Fibroblast of skin of left quadriceps (primary cell): ENCODE measurements around the gene MDC1.
A peak's percentile ranks its signal among the peaks of the same experiment; 100 is the strongest.
"Not testable (repeated sequence)": the region's sequence is repeated elsewhere in the genome, so short reads cannot be mapped to it uniquely, and the experiment has no call there.

ENCODE experiments used
- DNase-seq, 2 experiments: peaks; one replicate each; pipeline ENCODE4 v3.0.0-alpha.2; 2013; ENCODE audit warnings: low read depth in 2 of 2

MDC1 gene

DNA sequence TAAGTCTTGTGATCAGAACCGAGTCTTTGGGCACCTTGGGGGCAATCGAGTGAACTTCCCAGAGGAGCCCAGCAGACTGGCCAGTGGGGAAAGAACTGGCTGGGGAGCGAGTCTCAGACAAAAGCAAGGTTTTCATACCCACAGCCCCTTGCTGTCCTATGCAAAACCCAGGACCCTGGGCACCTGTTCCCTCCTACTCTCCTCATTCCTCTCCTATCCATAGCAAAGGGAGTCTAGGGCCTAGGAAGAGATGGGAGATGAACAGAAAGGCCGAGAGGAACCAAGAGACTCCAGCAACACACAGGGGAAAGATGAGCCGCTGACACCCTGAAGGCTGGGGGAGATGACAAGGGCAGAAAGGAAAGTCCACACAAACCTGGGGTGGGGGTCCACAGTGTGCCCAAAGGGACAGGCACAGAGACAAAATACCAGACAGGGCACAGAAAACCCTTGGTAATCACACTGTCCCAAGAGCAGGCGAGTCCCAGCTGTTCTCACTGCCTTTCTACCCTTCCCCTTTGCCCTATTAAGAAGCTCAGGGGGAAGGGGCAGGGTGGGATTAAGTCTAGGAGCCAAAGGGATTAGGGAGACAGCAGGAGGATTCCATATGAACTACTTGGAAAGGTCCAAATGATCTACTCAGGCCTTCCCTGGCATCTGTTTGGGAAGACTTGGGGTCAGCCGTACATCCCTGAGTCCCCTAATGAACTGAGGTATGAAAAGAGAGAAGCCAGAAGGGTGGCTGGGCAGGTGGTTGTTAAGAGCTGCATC is 37.1 kb downstream of the MDC1 start:
- DNase-seq, result no peak

DNA sequence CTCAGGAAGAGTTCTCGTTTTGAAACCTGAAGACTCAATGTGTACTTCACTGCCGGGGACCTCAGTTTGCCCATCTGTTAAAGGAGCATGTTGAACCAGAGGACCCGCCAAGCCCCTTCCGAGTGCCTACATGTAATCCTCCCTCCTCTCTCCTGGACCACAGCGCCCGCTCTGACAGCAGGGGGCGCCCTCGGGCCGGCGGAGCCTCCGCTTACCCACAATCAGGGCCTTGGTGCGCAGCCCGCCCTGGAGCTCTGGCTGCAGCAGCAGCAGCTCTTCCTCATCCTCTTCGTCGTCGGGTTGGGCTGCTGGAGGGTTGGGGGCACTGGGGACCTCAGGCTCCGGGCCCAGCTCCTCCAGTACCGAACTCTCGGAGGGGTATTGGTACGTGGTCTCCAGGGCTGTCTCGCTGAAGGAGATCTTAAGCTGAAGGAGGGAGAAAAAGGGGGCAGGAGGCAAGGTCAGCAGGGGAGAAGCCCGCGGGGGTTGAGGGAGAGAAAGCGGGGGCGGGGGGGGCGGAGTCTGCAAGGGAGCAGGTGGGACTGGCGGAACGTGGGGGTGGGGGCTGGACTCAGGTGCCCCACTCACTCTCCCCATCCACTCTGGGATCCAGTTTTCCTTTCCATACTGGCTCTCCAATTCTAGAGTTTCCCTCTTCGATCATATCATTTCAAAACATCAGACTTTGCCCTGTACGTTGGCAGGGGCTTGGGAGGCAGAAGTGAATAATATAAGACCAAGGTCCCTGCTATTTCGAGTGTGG is 37.9 kb downstream of the MDC1 start:
- DNase-seq, result peak; percentile 51 to 55

DNA sequence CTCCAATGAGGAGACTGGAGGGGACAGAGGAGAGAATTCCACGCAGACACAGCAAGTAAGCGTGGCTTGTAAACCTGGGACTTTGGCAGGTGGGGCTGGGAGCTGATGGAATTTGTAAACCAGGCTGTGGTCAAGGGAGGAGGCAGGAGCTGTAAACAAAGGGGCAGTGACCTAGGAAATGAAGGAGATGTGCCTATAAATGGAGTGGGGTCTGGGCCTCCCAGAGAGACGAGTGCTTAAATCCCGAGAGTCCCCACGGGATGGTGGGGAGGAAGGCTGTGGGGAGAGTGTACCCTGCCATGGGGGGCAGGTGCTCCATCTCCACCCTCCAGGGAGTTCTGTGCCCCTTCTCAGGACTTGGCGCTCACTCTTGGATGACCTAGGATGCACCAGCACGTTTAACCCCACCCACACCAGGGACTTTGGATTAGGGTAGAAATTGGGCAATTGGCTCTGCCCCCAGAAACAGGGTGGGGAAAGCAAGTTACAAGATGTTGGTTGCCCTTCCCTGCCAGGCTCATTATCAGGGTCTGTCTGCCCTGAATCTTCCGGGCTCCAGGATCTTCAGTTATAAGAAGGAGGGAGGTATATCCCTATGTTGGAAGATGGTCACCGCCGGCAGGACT is 40.3 kb downstream of the MDC1 start:
- no peak for DNase-seq

DNA sequence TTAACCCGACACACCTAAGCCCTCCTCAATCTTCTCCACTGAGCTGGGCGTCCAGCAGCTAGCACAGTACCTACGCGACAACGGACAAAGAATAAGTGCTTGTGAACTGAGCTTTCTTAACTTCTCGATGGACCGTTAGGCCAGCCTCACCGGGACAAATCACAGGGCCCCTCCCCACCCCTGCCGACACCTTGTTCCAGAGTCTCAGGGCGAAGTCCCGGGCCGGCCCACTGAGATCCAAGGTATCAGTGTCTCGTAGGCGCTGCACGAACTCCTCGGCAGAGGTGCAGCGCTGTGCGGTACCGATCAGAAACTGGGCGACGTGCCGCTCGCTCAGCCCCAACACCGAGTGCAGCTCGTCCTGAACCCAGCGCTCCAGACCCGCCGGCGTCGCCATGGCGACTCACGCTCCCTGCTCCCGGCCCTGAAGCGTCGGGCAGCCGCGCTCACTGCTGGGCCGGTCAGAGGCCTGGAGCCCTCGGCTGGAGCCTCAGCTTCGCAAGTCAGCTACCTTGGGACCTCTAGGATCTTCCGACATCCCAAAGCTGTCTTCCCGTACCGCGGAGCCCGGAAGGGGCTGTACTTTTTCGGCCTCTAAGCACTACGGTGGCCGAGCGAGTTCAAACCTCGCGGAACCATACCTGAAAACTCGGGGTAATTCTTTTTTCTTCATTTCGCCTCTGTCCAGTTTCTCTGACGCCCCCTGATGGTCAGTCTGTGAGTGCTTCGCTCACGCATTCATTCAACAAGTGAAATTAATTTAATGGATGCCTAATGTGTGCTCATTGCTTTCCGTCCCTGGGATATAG is 44.4 kb downstream of the MDC1 start, which contains the start of gene DHX16:
Gene DHX16, minus strand, starts transcription at position 562 of the 809 bp plus-strand sequence. Its CDS starts 165 bp downstream, at position 397.
- DNase-seq, result peak; percentile 97 to 98

DNA sequence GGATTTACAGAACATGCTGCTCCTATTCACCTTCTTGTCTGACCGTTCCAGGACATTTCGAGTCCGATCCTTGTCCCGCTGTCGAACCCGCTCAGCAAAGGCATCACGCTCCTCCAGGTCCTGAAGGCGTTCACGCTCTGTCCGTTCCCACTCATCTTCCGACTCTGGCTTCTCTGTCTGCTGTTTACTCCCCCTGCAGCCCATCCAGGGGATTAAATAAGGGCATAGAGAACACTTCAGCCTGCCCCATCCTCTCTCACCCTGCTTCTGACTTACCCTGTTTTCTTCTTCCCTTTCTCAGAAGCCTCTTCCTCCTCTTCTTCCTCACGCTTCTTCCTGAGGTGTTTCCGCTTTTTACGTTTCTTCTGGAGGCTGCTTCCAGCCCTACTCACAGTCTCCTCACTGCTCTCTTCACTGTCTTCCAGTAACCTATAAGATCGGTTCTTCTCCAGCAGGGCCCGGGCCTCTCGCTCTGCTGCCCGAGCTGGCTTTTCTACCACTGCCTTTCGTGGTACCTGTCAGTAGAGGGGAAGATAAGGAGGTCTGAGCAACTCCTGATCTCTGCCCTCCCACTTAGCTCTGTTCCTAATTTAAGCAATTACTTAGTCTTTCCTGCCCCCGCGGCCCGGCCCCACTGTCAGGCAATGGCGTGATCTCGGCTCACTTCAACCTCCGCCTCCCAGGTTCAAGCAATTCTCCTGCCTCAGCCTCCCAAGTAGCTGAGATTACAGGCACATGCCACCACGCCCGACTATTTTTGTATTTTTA is 46.1 kb downstream of the MDC1 start:
- no peak for DNase-seq

DNA sequence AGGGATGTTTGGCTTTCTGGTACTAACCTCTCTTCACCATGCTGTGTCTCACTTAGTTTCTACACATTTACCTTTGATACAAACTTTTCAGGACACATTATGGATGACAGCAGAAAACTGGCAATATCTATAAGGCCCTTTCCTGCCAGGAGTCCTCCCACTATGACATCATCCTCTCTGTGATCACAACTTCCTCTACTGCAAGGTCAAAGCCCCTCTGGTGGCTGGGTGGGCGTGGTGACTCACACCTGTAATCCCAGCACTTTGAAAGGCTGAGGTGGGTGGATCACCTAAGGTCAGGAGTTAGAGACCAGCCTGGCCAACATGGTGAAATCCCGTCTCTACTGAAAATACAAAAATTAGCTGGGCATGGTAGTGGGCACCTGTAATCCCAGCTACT is 50.8 kb downstream of the MDC1 start:
- DNase-seq, result not testable (repeated sequence)

DNA sequence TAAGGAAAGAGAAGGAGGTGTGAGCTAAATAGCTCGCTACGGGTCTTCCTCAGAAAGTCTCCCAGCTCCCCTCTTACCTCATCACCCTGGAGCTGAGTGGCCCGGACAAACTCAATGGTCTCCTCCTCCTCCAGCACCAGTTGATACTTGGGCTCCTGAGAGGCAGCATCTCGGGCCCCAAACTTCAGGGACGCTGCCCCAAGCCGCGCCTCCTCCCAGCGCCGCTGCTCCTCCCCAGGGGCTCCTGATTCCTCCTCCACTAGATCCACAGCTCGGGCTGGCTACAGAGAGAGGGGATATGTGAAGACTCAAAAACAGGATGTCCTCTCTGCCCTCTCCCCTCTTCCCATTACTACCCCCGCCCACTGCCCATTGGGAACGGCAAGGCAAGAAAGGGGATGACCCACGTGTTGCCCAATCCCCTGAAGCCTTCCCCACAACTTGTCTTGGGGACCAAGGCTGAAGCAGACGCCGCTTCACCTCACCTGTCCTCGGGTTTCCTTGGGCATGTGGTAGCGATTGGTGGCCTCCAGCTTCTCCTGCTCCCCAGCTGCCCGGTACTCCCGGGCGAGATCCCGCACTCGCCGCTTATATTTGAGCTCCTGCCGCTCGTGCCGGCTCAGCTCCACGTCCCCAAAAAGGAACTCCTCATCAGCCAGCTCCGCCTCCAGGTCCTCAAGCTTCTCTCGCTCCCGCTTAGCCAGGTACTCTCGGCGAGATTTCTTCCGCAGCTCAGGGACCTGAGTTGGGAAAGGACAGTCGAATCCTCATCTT is 51.9 kb downstream of the MDC1 start:
- DNase-seq, result no peak

DNA sequence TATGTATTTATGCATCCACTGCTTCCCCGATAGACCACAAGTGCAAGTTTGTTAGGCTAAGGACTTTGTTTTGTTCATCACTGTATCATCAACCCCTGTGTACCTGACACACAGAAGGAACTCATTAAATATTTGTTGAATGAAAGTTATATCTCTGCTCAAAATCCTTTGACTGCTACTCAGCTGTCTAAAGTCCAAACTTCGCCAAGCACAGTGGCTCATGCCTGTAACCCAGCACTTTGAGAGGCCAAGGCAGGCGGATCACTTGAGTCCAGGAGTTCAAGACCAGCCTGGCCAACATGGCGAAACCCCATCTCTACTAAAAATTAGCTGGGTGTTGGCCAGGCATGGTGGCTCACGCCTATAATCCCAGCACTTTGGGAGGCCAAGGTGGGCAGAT is 59.2 kb downstream of the MDC1 start:
- not testable (repeated sequence) for DNase-seq

DNA sequence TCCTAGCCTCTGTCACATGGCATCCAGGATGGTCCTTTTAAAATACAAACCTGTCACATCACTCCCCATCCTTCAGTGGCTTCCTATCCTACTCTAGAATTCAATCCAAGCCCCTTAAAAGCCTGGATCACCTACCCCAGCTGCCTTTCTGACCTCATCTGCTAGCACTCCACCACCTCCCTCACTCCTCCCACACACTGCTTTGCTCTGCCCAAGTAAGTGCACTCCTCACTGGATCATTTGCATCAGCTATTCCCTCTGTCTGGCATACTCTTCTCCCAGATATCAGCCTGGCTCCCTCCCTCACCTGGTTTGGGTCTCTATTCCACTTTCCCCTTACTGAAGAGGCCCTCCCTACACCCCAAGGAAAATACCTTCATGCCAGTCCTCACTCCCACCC is 59.6 kb downstream of the MDC1 start:
- no peak for DNase-seq

DNA sequence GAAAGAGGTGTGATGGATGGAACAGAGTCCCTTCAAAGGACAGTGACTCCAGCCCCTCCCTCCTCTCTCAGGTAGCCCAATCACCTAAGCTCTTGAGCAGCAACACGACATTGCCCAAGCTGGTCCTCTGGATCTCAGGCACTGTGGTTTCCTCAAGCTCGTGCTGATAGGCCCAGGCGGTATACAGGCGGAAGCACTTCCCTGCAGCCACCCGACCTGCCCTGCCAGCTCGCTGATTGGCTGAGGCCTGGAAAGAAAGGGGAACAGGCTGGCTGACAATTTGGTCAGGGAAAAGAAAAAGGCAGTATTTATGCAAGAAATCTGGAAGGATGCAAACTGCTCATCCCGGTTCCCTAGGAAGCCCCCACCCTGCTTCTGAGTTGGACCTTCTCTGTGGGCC is 60.6 kb downstream of the MDC1 start:
- DNase-seq, result no peak

DNA sequence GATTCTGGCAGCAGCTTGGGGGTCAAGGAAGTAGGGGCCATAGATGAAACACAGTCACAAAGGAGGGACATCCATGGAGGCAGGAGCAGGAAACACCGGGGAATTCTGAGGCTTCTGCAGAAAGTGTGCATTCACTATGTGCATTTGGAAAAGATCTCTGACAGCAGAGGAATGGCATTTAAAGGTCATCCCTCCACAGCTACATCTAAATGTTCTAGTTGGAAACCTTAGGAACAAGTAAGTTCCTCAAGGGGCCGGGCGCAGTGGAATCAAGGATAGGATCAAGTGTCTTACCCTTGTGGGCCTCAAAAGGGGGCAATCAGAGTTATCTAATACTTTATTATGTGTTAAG is 61.4 kb downstream of the MDC1 start:
- DNase-seq, result no peak

DNA sequence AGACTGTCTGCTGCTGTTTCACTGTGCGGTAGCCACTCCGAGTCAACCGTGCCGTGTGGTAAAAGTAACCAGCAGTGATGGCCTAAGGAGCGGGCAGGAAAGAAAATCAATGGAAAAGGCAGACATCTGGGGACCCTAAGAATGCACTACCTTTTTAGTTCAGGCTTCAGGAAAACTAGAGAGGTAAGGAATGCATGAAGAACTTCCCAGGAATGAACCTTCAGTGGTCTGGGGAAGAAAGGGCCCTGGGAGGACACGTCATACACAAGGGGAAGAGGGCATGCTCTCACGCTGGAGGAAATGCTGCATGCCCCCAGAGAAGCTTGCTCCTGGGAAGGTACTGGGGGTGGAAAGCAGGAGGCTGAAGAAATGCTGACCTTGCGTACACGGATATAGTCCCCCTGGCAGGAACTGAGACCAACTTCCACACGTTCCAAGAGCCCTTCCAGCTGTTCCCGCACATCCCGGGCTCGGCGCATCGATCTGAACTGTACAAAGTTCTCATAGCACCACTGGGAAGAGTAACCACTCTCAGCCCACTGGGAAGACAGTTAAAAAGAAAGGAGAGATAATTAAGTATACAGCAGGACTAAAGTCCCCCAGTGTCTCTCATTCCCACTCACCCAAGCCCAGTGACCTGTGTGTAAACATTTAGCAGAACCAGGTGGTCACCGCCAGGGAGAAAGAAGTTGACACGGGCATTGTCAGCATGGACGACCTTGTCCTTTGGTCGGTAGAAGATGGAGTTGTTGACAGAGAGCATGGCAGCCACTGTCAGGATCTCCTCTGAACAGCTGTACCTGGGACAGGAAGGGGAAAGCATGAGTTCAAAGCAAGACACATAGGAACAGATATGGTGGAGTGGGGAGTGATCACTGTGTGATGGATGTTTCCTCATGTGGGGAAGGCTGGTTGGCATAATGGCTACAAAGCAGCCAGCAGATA is 62.0 kb downstream of the MDC1 start:
- no peak for DNase-seq

DNA sequence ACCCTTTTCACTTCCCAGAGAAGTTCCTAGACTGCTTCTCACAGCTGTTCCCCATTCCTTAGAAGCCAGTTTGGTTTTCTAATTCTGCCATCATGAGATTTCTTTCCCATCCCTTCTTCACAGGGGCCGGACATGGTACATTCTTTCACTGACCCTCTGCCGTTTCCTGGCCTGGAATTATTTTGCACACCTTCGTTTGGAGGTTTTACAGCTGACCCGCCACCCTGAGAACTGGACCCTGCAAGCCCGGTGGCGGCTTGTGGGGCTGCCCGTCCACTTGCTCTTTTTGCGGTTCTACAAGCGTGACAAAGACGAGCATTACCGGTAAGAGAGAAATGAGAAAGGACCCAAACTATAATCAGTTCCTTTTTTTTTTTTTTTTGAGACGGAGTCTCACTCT is 65.9 kb downstream of the MDC1 start:
- no peak for DNase-seq
